ENCODE measurements around the gene MAPKAP1.

The MAPKAP1 gene

DNA sequence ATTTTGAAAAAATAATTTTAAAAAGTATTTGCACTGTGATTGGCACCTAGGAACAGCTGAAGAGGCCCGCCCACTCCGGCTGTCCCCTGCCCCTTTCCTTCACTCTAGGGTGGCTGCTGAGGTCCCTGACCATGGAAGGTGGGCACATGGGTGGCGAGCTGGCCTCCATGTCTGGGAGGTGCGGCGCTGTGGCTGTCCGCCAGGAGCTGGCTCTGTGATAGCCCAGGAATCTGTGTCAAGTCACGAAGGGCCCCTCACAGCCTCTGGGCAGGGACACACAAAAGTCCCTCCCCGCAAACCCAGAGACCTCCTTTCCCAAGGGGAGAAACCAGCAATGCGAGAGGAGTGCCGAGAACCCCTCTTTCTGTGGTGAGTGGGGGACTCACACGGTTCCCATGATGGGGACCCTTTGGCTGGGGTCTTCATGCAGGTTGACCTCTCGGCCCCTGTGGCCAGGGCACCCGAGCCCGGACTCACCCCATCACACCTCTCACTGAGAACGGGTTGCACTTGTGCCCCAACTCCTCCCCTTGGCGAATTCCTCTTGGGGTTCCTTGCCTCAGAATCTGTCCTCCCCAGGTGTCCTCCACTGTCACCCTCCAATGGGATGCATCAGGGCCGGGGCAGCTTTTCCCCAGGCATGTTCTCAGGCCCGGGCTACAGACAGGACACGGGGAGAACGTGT, 277.4 kb downstream of the MAPKAP1 start:
- CTCF ChIA-PET = interaction anchor here (1.1 kb wide), 1 partner anchor 10 kb away, joined by 4 read pairs; no protein-coding TSS in a partner anchor
- TF ChIP-seq, protein P1, sequence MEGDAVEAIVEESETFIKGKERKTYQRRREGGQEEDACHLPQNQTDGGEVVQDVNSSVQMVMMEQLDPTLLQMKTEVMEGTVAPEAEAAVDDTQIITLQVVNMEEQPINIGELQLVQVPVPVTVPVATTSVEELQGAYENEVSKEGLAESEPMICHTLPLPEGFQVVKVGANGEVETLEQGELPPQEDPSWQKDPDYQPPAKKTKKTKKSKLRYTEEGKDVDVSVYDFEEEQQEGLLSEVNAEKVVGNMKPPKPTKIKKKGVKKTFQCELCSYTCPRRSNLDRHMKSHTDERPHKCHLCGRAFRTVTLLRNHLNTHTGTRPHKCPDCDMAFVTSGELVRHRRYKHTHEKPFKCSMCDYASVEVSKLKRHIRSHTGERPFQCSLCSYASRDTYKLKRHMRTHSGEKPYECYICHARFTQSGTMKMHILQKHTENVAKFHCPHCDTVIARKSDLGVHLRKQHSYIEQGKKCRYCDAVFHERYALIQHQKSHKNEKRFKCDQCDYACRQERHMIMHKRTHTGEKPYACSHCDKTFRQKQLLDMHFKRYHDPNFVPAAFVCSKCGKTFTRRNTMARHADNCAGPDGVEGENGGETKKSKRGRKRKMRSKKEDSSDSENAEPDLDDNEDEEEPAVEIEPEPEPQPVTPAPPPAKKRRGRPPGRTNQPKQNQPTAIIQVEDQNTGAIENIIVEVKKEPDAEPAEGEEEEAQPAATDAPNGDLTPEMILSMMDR (IDR thresholded peaks at IDR 0.05; ENCODE audit: insufficient read depth, low read length, missing control alignments) = no peak
- DNase-seq (ENCODE audit: low read depth, low spot score) = no peak
- no peak overlapping the region for H3K4me3 ChIP-seq (ENCODE audit: low read depth, low read length)
- POLR2A ChIA-PET = no interaction called here

- DNase-seq (ENCODE audit: low read depth, low spot score) = no peak
- H3K4me3 ChIP-seq (ENCODE audit: low read depth, low read length) = no peak overlapping the region
- TF ChIP-seq, protein P1 (IDR thresholded peaks at IDR 0.05; ENCODE audit: insufficient read depth, low read length, missing control alignments) = no peak
- ChIA-PET CTCF (interaction anchor here (1.1 kb wide), 1 partner anchor 10 kb away, joined by 4 read pairs; no protein-coding TSS in a partner anchor), POLR2A (no interaction called here)
Observed at GRCh38 chr9:125428902-125429467, 278.0 kb downstream of the MAPKAP1 start.

GRCh38 chr9:125428060-125428901, 278.7 kb downstream of the MAPKAP1 start:
- CTCF ChIA-PET = interaction anchor here (1.1 kb wide), 1 partner anchor 9 kb away, joined by 4 read pairs; no protein-coding TSS in a partner anchor
- POLR2A ChIA-PET = no interaction called here
- no peak overlapping the region for H3K4me3 ChIP-seq (ENCODE audit: low read depth, low read length)
- no peak for DNase-seq (ENCODE audit: low read depth, low spot score)
- TF ChIP-seq, protein P1 (IDR thresholded peaks at IDR 0.05; ENCODE audit: insufficient read depth, low read length, missing control alignments) = peak; percentile 52

GRCh38 chr9:125427556-125427955, 279.5 kb downstream of the MAPKAP1 start:
- no peak for DNase-seq (ENCODE audit: low read depth, low spot score)
- TF ChIP-seq, protein P1 (IDR thresholded peaks at IDR 0.05; ENCODE audit: insufficient read depth, low read length, missing control alignments) = no peak
- H3K4me3 ChIP-seq (ENCODE audit: low read depth, low read length) = no peak overlapping the region
- CTCF ChIA-PET = no interaction called here
- POLR2A ChIA-PET = no interaction called here

- ChIA-PET POLR2A (no interaction called here), CTCF (interaction anchor here (0.9 kb wide), 2 partner anchors 20 to 1073 kb away, joined by 3 to 4 read pairs; no protein-coding TSS in a partner anchor)
- H3K4me3 ChIP-seq (ENCODE audit: low read depth, low read length) = no peak overlapping the region
- TF ChIP-seq, protein P1 (IDR thresholded peaks at IDR 0.05; ENCODE audit: insufficient read depth, low read length, missing control alignments) = no peak
- no peak for DNase-seq (ENCODE audit: low read depth, low spot score)
Observed at GRCh38 chr9:125426926-125427325, 280.1 kb downstream of the MAPKAP1 start.

Data from AG04449 (cell line).